ENCODE results near the gene FAM114A2. TPM values are rescaled to one million over a fixed set of nuclear protein-coding genes. Genes with fewer than 3 reads are reported as not detected.

The FAM114A2 gene
- total and polyA plus RNA-seq, 8 donors: 4.9 to 25.9 (median 11.2) TPM

DNA sequence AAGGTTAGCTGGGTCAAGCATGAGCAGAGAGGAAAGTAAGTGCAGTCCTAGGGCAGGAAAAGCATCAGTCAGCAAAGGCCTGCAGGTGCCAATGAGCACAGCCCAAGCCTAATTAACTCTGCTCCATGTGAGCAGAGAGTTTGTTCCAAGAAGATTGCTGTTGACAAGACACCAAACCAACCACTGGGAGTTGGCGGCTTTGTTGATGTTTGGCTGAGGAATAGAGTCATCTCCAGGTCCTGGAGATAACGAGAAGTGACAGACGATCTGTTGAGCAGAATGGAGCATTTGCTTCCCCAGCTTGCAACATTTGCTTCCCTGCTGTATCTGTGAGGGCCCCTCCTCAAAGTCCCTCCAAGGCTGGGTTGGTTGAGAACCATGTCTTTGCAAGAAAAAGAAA, 68.2 kb downstream of the FAM114A2 start:
- Histone ChIP-seq H3K4me3 (no peak overlapping the region), H3K9me3 (no peaks in the 10 kb centered on the region), H3K27me3 (peaks cover 0 to 8% (median 0%) of the 10 kb centered on the region in 3 donors), H3K36me3 (no peaks in the 10 kb centered on the region), H3K27ac (no peak overlapping the region), H3K4me1 (no peaks in the 10 kb centered on the region)
- no peak for DNase-seq
- WGBS, 5 donors: 48 to 71% (median 52%) methylated on average over 3 of the region's 3 CpGs
- intact Hi-C loops (cut with DNase I; ENCODE audit: low total_unique reads): loop anchor here (10.0 kb wide), 1 partner anchor 204 kb away; no protein-coding TSS in a partner anchor
- TF ChIP-seq EP300 (IDR thresholded peaks at IDR 0.05) (no peak), POLR2AphosphoS5 (IDR thresholded peaks at IDR 0.05) (no peak), POLR2A (IDR thresholded peaks at IDR 0.05) (no peak)
- TF ChIP-seq, protein P1, sequence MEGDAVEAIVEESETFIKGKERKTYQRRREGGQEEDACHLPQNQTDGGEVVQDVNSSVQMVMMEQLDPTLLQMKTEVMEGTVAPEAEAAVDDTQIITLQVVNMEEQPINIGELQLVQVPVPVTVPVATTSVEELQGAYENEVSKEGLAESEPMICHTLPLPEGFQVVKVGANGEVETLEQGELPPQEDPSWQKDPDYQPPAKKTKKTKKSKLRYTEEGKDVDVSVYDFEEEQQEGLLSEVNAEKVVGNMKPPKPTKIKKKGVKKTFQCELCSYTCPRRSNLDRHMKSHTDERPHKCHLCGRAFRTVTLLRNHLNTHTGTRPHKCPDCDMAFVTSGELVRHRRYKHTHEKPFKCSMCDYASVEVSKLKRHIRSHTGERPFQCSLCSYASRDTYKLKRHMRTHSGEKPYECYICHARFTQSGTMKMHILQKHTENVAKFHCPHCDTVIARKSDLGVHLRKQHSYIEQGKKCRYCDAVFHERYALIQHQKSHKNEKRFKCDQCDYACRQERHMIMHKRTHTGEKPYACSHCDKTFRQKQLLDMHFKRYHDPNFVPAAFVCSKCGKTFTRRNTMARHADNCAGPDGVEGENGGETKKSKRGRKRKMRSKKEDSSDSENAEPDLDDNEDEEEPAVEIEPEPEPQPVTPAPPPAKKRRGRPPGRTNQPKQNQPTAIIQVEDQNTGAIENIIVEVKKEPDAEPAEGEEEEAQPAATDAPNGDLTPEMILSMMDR (IDR thresholded peaks at IDR 0.05): no peak

DNA sequence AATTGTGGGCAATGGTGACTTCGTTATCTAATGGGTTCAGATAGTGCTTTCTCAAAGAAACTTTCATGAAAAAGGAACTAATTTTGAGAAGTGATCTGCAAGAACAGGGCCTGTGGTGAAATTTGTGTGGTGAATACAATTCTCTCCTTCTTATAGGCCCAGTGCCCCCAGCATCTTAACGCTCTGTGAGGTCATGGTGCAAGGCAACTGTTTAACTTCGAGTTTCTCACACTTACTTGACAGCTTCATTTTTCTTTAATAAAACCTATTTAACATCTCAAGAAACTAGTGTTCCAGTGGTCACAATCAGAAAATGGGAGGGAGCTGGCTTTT, 69.2 kb downstream of the FAM114A2 start:
- peaks cover 0 to 8% (median 0%) of the 10 kb centered on the region in 3 donors for H3K27me3 ChIP-seq
- no peaks in the 10 kb centered on the region for H3K36me3 ChIP-seq
- no peak overlapping the region for H3K4me3 ChIP-seq
- H3K27ac ChIP-seq: no peak overlapping the region
- DNase-seq: no peak
- WGBS, 5 donors: 49 to 73% (median 70%) methylated on average over 3 of the region's 3 CpGs
- intact Hi-C loops (cut with DNase I; ENCODE audit: low total_unique reads): loop anchor here (10.0 kb wide), 1 partner anchor 1435 kb away; no protein-coding TSS in a partner anchor
- H3K4me1 ChIP-seq: peaks cover 0 to 5% (median 2%) of the 10 kb centered on the region in 4 donors
- TF ChIP-seq, protein P1 (IDR thresholded peaks at IDR 0.05): no peak
- TF ChIP-seq POLR2AphosphoS5 (IDR thresholded peaks at IDR 0.05) (no peak), POLR2A (IDR thresholded peaks at IDR 0.05) (no peak), EP300 (IDR thresholded peaks at IDR 0.05) (no peak)
- H3K9me3 ChIP-seq: no peaks in the 10 kb centered on the region

DNA sequence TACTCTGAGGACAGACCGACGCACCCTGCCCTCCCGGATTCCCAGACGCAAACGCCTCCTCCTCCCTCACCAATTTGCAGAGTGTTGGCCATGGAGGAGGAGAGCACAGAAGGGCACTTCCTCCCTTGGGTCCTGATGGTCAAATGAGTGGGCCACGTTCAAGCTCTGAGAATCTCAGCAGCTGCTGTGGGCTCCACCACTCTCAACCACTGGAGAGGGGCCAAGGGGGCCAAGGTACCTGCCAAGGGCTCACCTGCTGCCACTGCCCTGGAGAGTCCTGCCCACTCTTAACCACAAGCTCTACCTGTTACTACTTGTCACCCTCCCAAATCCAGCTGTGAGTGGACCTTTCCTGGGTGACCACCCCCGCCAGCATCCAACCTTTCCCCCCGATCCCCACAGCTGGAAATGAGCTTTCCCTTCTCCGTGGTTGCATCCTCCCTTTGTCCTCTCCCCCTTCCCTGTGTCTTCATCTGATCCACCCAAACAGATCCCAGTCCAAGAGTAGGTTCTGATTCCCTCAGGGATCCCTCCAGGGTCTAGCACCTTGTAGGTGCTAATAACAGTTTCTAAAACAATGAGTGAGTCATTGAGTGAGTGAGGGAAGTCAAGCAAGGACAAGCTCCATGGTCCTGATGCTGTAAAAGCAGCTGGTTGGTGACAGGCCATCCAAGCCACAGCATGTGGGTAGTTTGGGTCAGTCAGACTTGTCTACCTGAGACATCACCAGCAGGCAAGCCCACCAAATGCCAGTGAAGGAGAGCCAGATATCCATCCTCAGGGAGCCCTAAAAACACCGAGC, 69.7 kb downstream of the FAM114A2 start:
- no peaks in the 10 kb centered on the region for H3K36me3 ChIP-seq
- TF ChIP-seq, protein P1 (IDR thresholded peaks at IDR 0.05): no peak
- TF ChIP-seq POLR2AphosphoS5 (IDR thresholded peaks at IDR 0.05) (no peak), EP300 (IDR thresholded peaks at IDR 0.05) (no peak), POLR2A (IDR thresholded peaks at IDR 0.05) (no peak)
- intact Hi-C loops (cut with DNase I; ENCODE audit: low total_unique reads): loop anchor here (10.0 kb wide), 1 partner anchor 1434 kb away; no protein-coding TSS in a partner anchor
- peaks cover 0 to 8% (median 0%) of the 10 kb centered on the region in 3 donors for H3K27me3 ChIP-seq
- H3K4me1 ChIP-seq: peaks cover 0 to 5% (median 2%) of the 10 kb centered on the region in 4 donors
- no peak for DNase-seq
- 75 to 87% (median 76%) methylated on average over 9 to 10 of the region's 10 CpGs for WGBS, 5 donors
- H3K27ac ChIP-seq: no peak overlapping the region
- no peak overlapping the region for H3K4me3 ChIP-seq
- H3K9me3 ChIP-seq: no peaks in the 10 kb centered on the region

DNA sequence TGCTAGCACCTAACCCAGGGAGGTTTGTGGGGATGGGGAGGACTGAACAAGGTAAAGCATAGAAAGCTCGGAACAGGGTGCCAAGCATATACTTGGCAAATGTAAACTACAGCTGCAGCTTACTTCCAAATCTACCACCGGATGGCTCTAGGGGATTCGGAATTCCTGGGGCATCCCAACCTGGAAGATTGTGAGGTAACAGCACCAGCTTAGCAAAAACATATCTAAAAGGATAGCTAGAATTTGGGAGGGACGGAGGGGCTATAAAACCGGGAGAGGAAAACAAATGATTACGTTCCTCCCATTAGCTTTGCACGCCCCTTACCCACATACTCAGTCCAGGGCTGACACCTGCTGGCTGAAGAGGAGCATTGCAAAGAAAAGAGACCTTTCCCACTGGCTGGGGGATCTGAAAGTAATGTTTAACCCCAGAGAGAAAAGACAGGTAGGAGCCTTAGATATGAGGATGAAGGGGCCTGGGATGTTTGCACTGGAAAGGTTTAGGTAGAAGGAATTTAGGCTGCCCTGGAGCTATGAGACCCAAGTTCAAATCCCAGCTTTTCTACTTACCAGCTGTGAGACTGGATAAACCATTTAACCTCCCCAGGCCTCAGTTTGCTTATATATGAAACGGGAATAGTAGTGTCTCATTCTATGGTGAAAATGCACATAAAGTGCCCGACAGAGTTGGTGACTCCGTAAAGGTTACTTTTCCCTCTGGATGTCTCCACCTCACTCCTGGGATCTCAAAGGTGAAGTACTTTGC, 73.6 kb downstream of the FAM114A2 start:
- no peak overlapping the region for H3K4me3 ChIP-seq
- no peak for TF ChIP-seq POLR2A (IDR thresholded peaks at IDR 0.05)
- TF ChIP-seq EP300 (IDR thresholded peaks at IDR 0.05): no peak
- TF ChIP-seq, protein P1 (IDR thresholded peaks at IDR 0.05): peak in 5 of 7 experiments; percentile 67 to 79 (median 76)
- DNase-seq: peak; percentile 33 to 82
- H3K9me3 ChIP-seq: no peaks in the 10 kb centered on the region
- peaks cover 0 to 5% (median 2%) of the 10 kb centered on the region in 4 donors for H3K4me1 ChIP-seq
- 24 to 31% (median 29%) methylated on average over 10 of the region's 10 CpGs for WGBS, 5 donors
- H3K27me3 ChIP-seq: peaks cover 0 to 8% (median 0%) of the 10 kb centered on the region in 3 donors
- H3K27ac ChIP-seq: no peak overlapping the region
- no peaks in the 10 kb centered on the region for H3K36me3 ChIP-seq
- intact Hi-C loops (cut with DNase I; ENCODE audit: low total_unique reads): loop anchor here (10.0 kb wide), 1 partner anchor 1430 kb away; no protein-coding TSS in a partner anchor

Measured in stomach (tissue), 9 donors.